GM06990 (cell line): ENCODE measurements around the gene IFNA8.
"Not testable (repeated sequence)": the region's sequence is repeated elsewhere in the genome, so short reads cannot be mapped to it uniquely, and the experiment has no call there.

Experiments used
- DNase-seq: peaks from one replicate; pipeline ENCODE4 v3.0.0-alpha.2; 2011; ENCODE audit not compliant: insufficient read length; ENCODE audit errors: extremely low read depth
- H3K27me3 ChIP-seq: replicated peaks from 2 replicates; pipeline ENCODE4 v1.6.0; 2011; ENCODE audit warnings: low read length; ENCODE audit not compliant: control insufficient read depth, insufficient read depth
- H3K36me3 ChIP-seq: 2 replicates; pipeline ENCODE4 v1.5.1; 2011; ENCODE audit warnings: low read length; ENCODE audit not compliant: control insufficient read depth, insufficient read depth
- H3K4me3 ChIP-seq: replicated peaks from 2 replicates; pipeline ENCODE4 v1.5.1; 2011; ENCODE audit warnings: low read depth, mild to moderate bottlenecking, control low read depth, low read length
- TF ChIP-seq, protein P1 (sequence below): IDR thresholded peaks from 2 replicates; pipeline ENCODE4 v1.5.1; 2011; ENCODE audit warnings: low read length, control low read depth, mild to moderate bottlenecking, inconsistent platforms; ENCODE audit not compliant: insufficient read depth, poor library complexity, severe bottlenecking

Gene IFNA8

GRCh38 chr9:21408817-21409216 is at the start of gene IFNA8:
IFNA8 (plus strand) TSS chr9:21409117; CDS start chr9:21409177, 60 bp downstream.
- TF ChIP-seq, protein P1, sequence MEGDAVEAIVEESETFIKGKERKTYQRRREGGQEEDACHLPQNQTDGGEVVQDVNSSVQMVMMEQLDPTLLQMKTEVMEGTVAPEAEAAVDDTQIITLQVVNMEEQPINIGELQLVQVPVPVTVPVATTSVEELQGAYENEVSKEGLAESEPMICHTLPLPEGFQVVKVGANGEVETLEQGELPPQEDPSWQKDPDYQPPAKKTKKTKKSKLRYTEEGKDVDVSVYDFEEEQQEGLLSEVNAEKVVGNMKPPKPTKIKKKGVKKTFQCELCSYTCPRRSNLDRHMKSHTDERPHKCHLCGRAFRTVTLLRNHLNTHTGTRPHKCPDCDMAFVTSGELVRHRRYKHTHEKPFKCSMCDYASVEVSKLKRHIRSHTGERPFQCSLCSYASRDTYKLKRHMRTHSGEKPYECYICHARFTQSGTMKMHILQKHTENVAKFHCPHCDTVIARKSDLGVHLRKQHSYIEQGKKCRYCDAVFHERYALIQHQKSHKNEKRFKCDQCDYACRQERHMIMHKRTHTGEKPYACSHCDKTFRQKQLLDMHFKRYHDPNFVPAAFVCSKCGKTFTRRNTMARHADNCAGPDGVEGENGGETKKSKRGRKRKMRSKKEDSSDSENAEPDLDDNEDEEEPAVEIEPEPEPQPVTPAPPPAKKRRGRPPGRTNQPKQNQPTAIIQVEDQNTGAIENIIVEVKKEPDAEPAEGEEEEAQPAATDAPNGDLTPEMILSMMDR = no peak
- Histone ChIP-seq H3K4me3 (no peak within 1 kb of the TSS), H3K36me3 (no peaks in the 10 kb centered on the region), H3K27me3 (no peaks in the 10 kb centered on the region)
- DNase-seq = no peak

- no peaks in the 10 kb centered on the region for H3K36me3 ChIP-seq
- H3K27me3 ChIP-seq = no peaks in the 10 kb centered on the region
- TF ChIP-seq, protein P1 = no peak
- H3K4me3 ChIP-seq = no peak overlapping the region
- DNase-seq = no peak
Observed at GRCh38 chr9:21362287-21362686, 46.6 kb upstream of the IFNA8 start.

GRCh38 chr9:21367169-21367568 is 41.7 kb upstream of the IFNA8 start:
- DNase-seq = peak; percentile 41
- H3K27me3 ChIP-seq = not testable (repeated sequence)

DNA sequence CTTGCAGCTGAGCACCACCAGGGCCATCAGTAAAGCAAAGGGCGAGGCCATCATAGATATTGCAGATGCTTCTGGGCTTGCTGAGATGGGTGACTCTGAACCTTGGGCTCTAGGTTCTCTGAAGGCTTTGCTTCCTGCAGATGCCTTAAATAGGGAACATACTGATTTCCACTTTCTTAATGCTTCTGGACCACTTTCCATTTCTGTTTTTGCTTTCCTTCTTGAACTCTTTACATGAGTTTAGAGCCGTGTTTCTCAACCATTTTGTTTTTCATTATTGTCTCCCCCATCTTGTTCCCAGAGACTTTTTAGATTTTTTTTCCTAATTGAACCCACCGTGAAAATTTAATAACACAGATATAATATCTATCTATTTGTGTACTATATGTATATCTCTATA is 41.0 kb upstream of the IFNA8 start, which contains the start of gene IFNA13:
Gene IFNA13, minus strand, starts transcription at position 101 of the 400 bp plus-strand sequence. Its CDS starts 47 bp downstream, at position 54.
- H3K27me3 ChIP-seq = no peaks in the 10 kb centered on the region
- no peak for DNase-seq
- TF ChIP-seq, protein P1 = no peak
- H3K4me3 ChIP-seq = no peak within 1 kb of the TSS
- H3K36me3 ChIP-seq = no peaks in the 10 kb centered on the region

More at GRCh38 chr9:21367169-21367568, 41.7 kb upstream of the IFNA8 start:
- not testable (repeated sequence) for H3K36me3 ChIP-seq, H3K4me3 ChIP-seq

- not testable (repeated sequence) for H3K27me3 ChIP-seq, DNase-seq, H3K4me3 ChIP-seq, H3K36me3 ChIP-seq
Observed at GRCh38 chr9:21371467-21371866, 37.5 kb upstream of the IFNA8 start.

- H3K36me3 ChIP-seq = no peaks in the 10 kb centered on the region
- TF ChIP-seq, protein P1 = no peak
- H3K27me3 ChIP-seq = no peaks in the 10 kb centered on the region
- DNase-seq = peak; percentile 75
- peak overlapping the region; percentile 40 for H3K4me3 ChIP-seq
Observed at GRCh38 chr9:21381448-21382339, 27.2 kb upstream of the IFNA8 start.
